CD4-positive, alpha-beta T cell (primary cell): ENCODE results near the gene RBM34. TPM values are rescaled to one million over a fixed set of nuclear protein-coding genes. Genes with fewer than 3 reads are reported as not detected.
"Not testable (repeated sequence)": the region's sequence is repeated elsewhere in the genome, so short reads cannot be mapped to it uniquely, and the experiment has no call there.

Experiments used
- ATAC-seq: fragments of 200-7000 bp; cut with Tn5 transposase; one replicate; pipeline ENCODE4 v1.10.0; 2022; ENCODE audit warnings: mild to moderate bottlenecking; ENCODE audit not compliant: poor library complexity
- CTCF ChIA-PET: fragments of 350-600 bp; sonication (Branson Sonifier 250); formaldehyde crosslinking; loops from one replicate; lab custom pipeline; 2021; ENCODE audit warnings: antibody characterized with exemption, inconsistent platforms; lab: Charles Lee
- POLR2A ChIA-PET: fragments of 350-600 bp; sonication (Branson Sonifier 250); formaldehyde crosslinking; loops from one replicate; lab custom pipeline; 2021; ENCODE audit warnings: antibody characterized with exemption, inconsistent platforms; lab: Charles Lee
- DNase-seq, 14 experiments: peaks; one replicate each; pipeline ENCODE4 v3.0.0-alpha.2; 2013 to 2020; ENCODE audit warnings: mixed read lengths in 2 of 14
- H3K27ac ChIP-seq, 2 donors: one replicate each; pipeline versions ENCODE4 v1.5.1 to v1.7.0; 2013; ENCODE audit warnings: low read length in 2 of 2, low read depth in 1 of 2, mild to moderate bottlenecking in 1 of 2
- H3K27me3 ChIP-seq, 2 experiments: 1 replicate in 1 of 2; 2 replicates in 1 of 2; pipeline versions ENCODE4 v1.6.1 to v1.7.0; 2013; ENCODE audit warnings: low read length in 2 of 2, control low read depth in 1 of 2, mild to moderate bottlenecking in 1 of 2, moderate library complexity in 1 of 2; ENCODE audit not compliant: insufficient read depth in 2 of 2, control insufficient read depth in 1 of 2
- H3K36me3 ChIP-seq: one replicate; pipeline ENCODE4 v1.6.1; 2013; ENCODE audit warnings: low read length, control low read depth; ENCODE audit not compliant: insufficient read depth
- H3K4me1 ChIP-seq: one replicate; pipeline ENCODE4 v1.6.1; 2013; ENCODE audit warnings: low read length, control low read depth; ENCODE audit not compliant: insufficient read depth
- H3K4me3 ChIP-seq: one replicate; pipeline ENCODE4 v1.5.1; 2013; ENCODE audit warnings: mild to moderate bottlenecking, low read length, moderate library complexity
- H3K9me3 ChIP-seq, 2 experiments: 1 replicate in 1 of 2; 2 replicates in 1 of 2; pipeline versions ENCODE4 v1.6.1 to v1.7.0; 2013; ENCODE audit warnings: low read length in 2 of 2, mild to moderate bottlenecking in 2 of 2, control low read depth in 1 of 2, moderate library complexity in 1 of 2; ENCODE audit not compliant: control insufficient read depth in 1 of 2, insufficient read depth in 1 of 2
- H3K27ac Mint-ChIP-seq: one replicate; pipeline ENCODE4 v1.8.0; 2020; ENCODE audit warnings: mixed read lengths
- H3K27me3 Mint-ChIP-seq: one replicate; pipeline ENCODE4 v1.8.0; 2021; ENCODE audit warnings: mixed read lengths
- H3K36me3 Mint-ChIP-seq: one replicate; pipeline ENCODE4 v1.8.0; 2021; ENCODE audit warnings: low read depth, mixed read lengths
- H3K4me1 Mint-ChIP-seq: one replicate; pipeline ENCODE4 v1.8.0; 2021; ENCODE audit warnings: low read depth, mixed read lengths
- H3K4me3 Mint-ChIP-seq: one replicate; pipeline ENCODE4 v1.8.0; 2020; ENCODE audit warnings: mild to moderate bottlenecking, mixed read lengths
- H3K9me3 Mint-ChIP-seq: one replicate; pipeline ENCODE4 v1.8.0; 2020; ENCODE audit warnings: mixed read lengths
- CTCF ChIP-seq: fragments of 200-600 bp; IDR thresholded peaks from one replicate; pipeline ENCODE4 v1.8.0; 2022; ENCODE audit warnings: antibody characterized with exemption, mild to moderate bottlenecking
- intact Hi-C, 2 experiments: fragments of 100-400 bp; cut with DNase I in 1 of 2; cut with micrococcal nuclease in 1 of 2; formaldehyde crosslinking; loops; one replicate each; pipeline versions ENCODE4 v1.15.1 to v1.9.0; 2023 to 2025; cut with DNase I, micrococcal nuclease
- total RNA-seq, 174 experiments: library from RNA in 2 of 174; stranded (reverse) in 2 of 174; gene quantifications; one replicate each; pipeline ENCODE4 v1.2.3 and lab custom pipeline; 2021 to 2026

The RBM34 gene
- total RNA-seq, 2 experiments from 2014 or later: 195 to 218 TPM

- POLR2A ChIA-PET: interaction anchor here (0.6 to 1.1 kb wide), 3 partner anchors 9 to 482 kb away, joined by 3 to 7 read pairs (median 4); no protein-coding TSS in a partner anchor
Observed at GRCh38 chr1:235093696-235094592, 67.1 kb downstream of the RBM34 start.

GRCh38 chr1:235093013-235093695, 67.9 kb downstream of the RBM34 start:
- H3K9me3 Mint-ChIP-seq: no peaks in the 10 kb centered on the region

More at GRCh38 chr1:235093696-235094592, 67.1 kb downstream of the RBM34 start:
- ATAC-seq: peak; percentile 100
- Histone ChIP-seq H3K27me3 (no peaks in the 10 kb centered on the region), H3K4me1 (peaks cover 9% of the 10 kb centered on the region), H3K36me3 (no peaks in the 10 kb centered on the region), H3K4me3 (no peak overlapping the region), H3K27ac (no peak overlapping the region), H3K9me3 (no peaks in the 10 kb centered on the region)
- Mint-ChIP-seq H3K36me3 (no peaks in the 10 kb centered on the region), H3K4me3 (no peak overlapping the region), H3K27me3 (peaks cover 6% of the 10 kb centered on the region), H3K9me3 (no peaks in the 10 kb centered on the region), H3K4me1 (peaks cover 6% of the 10 kb centered on the region), H3K27ac (no peak overlapping the region)
- peak; percentile 94 for TF ChIP-seq CTCF
- peak; percentile 75 to 90 (median 82) for DNase-seq
- CTCF ChIA-PET: interaction anchor here (0.8 to 1.0 kb wide), 3 partner anchors 322 to 497 kb away, joined by 3 to 4 read pairs (median 3); no protein-coding TSS in a partner anchor
- intact Hi-C loops: loop anchor here (1.0 to 5.0 kb wide), 3 partner anchors 9 to 688 kb away; no protein-coding TSS in a partner anchor

GRCh38 chr1:235092415-235092814, 68.6 kb downstream of the RBM34 start:
- H3K27me3 ChIP-seq, DNase-seq, H3K9me3 ChIP-seq, H3K4me3 Mint-ChIP-seq, H3K27me3 Mint-ChIP-seq, H3K27ac Mint-ChIP-seq, H3K27ac ChIP-seq, H3K36me3 ChIP-seq, CTCF ChIA-PET, H3K4me1 Mint-ChIP-seq, H3K36me3 Mint-ChIP-seq, H3K9me3 Mint-ChIP-seq, POLR2A ChIA-PET, H3K4me3 ChIP-seq, ATAC-seq, H3K4me1 ChIP-seq: not testable (repeated sequence)
- intact Hi-C loops: loop anchor here in 1 of 2 experiments (5.0 kb wide), 1 partner anchor 690 kb away; no protein-coding TSS in a partner anchor

More at GRCh38 chr1:235093013-235093695, 67.9 kb downstream of the RBM34 start:
- Mint-ChIP-seq H3K27me3 (peaks cover 6% of the 10 kb centered on the region), H3K4me1 (peaks cover 6% of the 10 kb centered on the region), H3K27ac (no peak overlapping the region), H3K36me3 (no peaks in the 10 kb centered on the region), H3K4me3 (no peak overlapping the region)
- H3K27me3 ChIP-seq: no peaks in the 10 kb centered on the region
- DNase-seq (no peak), ATAC-seq (no peak)
- ChIA-PET CTCF (interaction anchor here (0.8 to 1.0 kb wide), 3 partner anchors 322 to 496 kb away, joined by 3 to 4 read pairs (median 3); no protein-coding TSS in a partner anchor), POLR2A (interaction anchor here (0.6 to 1.0 kb wide), 2 partner anchors 10 to 481 kb away, joined by 4 to 7 read pairs; no protein-coding TSS in a partner anchor)
- no peak overlapping the region for H3K4me3 ChIP-seq
- H3K36me3 ChIP-seq: no peaks in the 10 kb centered on the region
- intact Hi-C loops: loop anchor here in 1 of 2 experiments (5.0 kb wide), 1 partner anchor 689 kb away; no protein-coding TSS in a partner anchor
- no peaks in the 10 kb centered on the region for H3K9me3 ChIP-seq
- H3K27ac ChIP-seq: no peak overlapping the region
- TF ChIP-seq CTCF: no peak
- peaks cover 9% of the 10 kb centered on the region for H3K4me1 ChIP-seq

- H3K36me3 ChIP-seq, H3K27me3 ChIP-seq, POLR2A ChIA-PET, H3K4me3 Mint-ChIP-seq, CTCF ChIA-PET, H3K36me3 Mint-ChIP-seq, H3K9me3 Mint-ChIP-seq, H3K27ac ChIP-seq, H3K27ac Mint-ChIP-seq, ATAC-seq, H3K4me1 Mint-ChIP-seq, DNase-seq, H3K27me3 Mint-ChIP-seq, H3K4me1 ChIP-seq, H3K4me3 ChIP-seq, H3K9me3 ChIP-seq: not testable (repeated sequence)
- intact Hi-C loops: loop anchor here in 1 of 2 experiments (5.0 kb wide), 1 partner anchor 690 kb away; no protein-coding TSS in a partner anchor
Observed at GRCh38 chr1:235092045-235092406, 69.0 kb downstream of the RBM34 start.

GRCh38 chr1:235091319-235092044, 69.6 kb downstream of the RBM34 start:
- H3K4me3 ChIP-seq, DNase-seq, POLR2A ChIA-PET, H3K4me3 Mint-ChIP-seq, H3K27me3 ChIP-seq, H3K9me3 Mint-ChIP-seq, H3K27ac Mint-ChIP-seq, H3K4me1 ChIP-seq, H3K4me1 Mint-ChIP-seq, ATAC-seq, CTCF ChIA-PET, H3K9me3 ChIP-seq, H3K27ac ChIP-seq, H3K36me3 ChIP-seq, H3K27me3 Mint-ChIP-seq, H3K36me3 Mint-ChIP-seq: not testable (repeated sequence)
- intact Hi-C loops: loop anchor here in 1 of 2 experiments (5.0 kb wide), 1 partner anchor 691 kb away; no protein-coding TSS in a partner anchor
